ENCODE results near the gene OXA1L.
"Not testable (repeated sequence)": the region's sequence is repeated elsewhere in the genome, so short reads cannot be mapped to it uniquely, and the experiment has no call there.

The OXA1L gene

GRCh38 chr14:22766457-22767322 lies at the start of gene OXA1L:
Gene OXA1L (plus strand): TSS chr14:22766688. CDS start chr14:22766702, 14 bp downstream.
- peak; percentile 97 for DNase-seq

DNA sequence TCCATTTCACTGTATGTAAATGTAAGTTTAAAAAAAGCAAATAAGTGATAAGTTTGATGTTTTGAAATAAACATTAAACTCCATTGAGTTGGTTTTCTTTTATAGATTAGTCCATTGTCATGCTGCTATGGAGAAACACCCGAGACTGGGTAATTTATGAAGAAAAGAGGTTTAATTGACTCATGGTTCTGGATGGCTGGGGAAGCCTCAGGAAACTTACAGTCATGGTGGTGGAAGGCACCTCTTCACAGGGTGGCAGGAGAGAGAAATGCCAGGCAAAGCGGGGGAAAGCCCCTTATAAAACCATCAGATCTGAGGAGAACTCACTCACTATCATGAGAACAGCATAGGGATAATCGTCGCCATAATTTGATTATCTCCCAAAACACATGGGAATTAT lies 48.4 kb upstream of the OXA1L start:
- DNase-seq: no peak

DNA sequence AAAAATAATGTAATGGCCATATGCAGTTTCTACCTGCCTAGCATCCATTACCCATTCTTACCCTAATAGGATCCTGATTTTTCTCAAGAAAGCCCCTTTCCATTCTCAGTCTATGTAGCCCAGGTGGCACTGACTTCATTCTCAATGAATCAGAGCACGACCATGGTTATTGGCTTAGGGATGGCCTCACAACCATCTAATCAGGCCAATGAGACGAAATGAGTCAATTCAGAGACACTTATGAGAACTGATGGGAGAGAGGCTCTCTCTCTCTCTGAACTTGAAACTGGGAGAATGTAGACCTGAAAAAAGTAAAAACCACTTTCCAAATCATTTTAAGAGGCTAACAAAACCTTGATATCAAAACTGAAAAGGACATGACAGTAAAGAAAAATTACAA lies 45.3 kb upstream of the OXA1L start:
- no peak for DNase-seq

DNA sequence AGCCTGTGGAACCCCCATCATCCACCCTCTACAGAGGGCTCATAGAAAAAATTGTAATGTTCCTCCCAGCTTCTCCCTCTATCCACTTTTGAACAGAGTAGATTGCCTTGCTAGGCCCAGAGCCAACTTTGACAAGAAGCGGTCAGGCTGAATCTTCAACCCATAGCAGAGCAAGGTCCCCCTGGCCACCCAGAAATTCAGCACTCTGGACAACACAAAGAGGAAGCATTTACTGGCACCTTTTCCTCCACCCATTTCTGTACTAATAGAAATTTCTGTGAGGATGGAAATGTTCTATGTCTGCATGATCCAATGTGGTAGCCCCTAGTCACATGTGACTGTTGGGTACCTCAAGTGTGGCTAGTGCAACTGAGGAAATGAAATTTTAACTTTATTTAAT lies 42.7 kb upstream of the OXA1L start:
- DNase-seq: no peak

DNA sequence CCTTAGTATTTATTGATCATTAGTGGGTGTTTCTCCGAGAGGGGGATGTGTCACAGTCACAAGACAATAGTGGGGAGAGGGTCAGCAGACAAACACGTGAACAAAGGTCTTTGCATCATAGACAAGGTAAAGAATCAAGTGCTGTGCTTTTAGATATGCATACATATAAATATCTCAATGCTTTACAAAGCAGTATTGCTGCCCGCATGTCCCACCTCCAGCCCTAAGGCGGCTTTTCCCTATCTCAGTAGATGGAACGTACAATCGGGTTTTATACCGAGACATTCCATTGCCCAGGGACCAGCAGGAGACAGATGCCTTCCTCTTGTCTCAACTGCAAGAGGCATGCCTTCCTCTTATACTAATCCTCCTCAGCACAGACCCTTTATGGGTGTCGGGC lies 41.6 kb upstream of the OXA1L start:
- not testable (repeated sequence) for DNase-seq

- DNase-seq: not testable (repeated sequence)
Measured at GRCh38 chr14:22725374-22725773, 41.1 kb upstream of the OXA1L start.

GRCh38 chr14:22726012-22726411 lies 40.5 kb upstream of the OXA1L start:
- no peak for DNase-seq

DNA sequence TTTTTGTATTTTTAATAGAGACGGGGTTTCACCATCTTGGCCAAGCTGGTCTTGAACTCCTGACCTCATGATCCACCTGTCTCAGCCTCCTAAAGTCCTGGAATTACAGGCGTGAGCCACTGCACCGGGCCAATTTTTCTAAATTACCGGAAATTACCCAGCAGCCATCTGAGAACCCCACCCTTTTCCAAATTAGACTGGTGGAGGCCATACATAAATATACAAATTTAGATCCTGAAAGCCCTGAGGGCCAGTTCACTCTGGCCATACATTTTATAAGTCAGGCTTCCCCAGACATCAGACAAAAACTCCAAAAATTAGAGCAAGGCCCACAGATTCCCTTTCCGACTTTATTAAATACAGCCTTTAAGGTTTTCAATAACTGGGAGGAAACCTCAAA lies 34.4 kb upstream of the OXA1L start:
- not testable (repeated sequence) for DNase-seq

DNA sequence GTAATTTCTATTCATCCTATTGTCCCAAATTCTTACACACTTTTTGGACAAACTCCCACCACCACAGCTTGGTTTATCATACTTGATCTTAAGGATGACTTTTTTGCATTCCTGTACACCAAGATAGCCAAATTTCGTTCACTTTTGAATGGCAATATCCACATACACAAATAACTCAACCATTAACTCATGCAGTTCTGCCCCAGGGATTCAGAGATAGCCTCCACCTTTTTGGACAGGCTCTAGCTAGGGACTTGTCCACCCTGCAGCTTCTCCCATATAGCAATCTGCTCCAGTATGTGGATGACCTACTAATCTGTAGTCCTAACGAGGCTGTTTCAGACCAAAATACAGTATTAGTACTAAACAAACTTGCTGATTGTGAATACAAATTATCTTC lies 32.7 kb upstream of the OXA1L start:
- DNase-seq: no peak

- no peak for DNase-seq
Measured at GRCh38 chr14:22735096-22735495, 31.4 kb upstream of the OXA1L start.

GRCh38 chr14:22736384-22736783 lies 30.1 kb upstream of the OXA1L start:
- not testable (repeated sequence) for DNase-seq

DNA sequence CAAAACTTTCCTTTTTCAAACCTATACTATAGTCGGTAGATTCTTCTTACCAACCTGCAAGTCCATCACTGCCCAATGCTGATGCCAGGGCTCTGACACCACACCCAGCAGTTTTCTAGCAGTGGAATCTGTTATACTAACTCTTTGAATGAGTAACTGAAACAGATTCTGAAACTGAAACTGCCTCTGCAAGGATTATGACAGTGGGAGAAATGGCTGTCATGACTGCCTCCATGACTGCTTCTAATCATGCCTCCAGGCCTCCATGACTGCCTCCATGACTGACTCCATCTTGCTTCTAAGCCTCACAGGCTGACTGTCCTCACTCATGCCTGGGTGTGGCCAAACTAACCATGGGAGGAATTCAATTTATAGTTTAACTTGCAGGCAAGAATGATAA lies 29.4 kb upstream of the OXA1L start:
- DNase-seq: no peak

- DNase-seq: no peak
Measured at GRCh38 chr14:22739423-22739822, 27.1 kb upstream of the OXA1L start.

DNA sequence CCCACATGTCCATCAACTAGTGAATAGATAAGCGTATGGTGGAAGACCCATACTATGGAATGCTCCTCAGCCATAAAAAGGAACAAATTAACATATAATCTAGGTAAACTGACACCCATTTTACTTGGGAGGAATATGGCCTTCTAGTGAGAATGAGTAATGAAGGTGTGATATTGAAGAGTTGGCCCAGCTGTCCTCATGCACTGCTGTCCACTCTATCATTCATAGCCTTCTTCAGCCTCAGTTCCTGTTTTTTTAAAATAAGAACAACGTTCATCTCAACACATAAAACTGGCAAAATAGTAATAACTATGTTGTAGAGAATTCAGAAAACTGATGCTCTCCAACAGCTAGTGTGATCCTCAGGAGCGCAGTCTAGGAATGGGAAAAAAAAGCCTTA lies 26.5 kb upstream of the OXA1L start:
- no peak for DNase-seq

DNA sequence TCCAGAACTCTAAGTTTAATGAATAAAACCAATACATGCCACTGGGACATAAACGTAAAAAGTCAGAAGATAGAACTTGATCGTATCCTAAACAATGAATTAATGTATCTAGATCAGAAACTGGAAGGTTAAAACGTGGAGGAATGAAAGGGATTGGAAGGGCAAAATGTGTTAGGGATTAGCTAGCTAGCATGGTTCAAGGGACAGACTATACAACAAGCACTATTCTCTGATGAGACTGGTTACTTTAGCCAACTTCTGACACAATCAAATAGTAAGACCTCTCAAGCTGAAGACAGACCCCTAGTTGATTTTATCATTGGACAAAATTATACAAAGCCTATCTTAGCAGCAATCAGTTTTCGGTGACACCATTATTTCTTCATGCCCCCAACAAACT lies 18.7 kb upstream of the OXA1L start:
- DNase-seq: no peak

- DNase-seq: no peak
Measured at GRCh38 chr14:22748206-22748605, 18.3 kb upstream of the OXA1L start.

DNA sequence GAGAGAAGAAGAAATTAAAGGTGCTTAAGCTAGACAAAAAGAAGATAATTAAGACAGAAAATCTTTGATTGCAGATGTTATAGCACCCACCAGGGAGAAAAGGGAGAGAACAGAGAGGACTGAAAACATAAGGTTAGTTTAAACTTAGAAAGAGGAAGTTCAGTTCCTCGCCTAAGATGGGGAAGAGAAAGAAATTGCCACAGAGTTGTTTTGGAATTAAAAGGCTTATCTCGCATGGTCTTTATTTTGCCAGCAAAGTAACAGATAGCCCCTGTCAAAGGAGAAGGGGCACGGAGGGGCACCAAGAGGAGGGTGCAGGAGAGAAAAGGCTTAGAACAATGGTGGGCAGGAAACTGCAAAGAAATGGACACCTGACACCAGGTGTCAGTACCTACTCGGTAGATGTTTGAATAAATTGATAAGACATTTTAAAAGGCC lies 17.8 kb upstream of the OXA1L start:
- DNase-seq: no peak

DNA sequence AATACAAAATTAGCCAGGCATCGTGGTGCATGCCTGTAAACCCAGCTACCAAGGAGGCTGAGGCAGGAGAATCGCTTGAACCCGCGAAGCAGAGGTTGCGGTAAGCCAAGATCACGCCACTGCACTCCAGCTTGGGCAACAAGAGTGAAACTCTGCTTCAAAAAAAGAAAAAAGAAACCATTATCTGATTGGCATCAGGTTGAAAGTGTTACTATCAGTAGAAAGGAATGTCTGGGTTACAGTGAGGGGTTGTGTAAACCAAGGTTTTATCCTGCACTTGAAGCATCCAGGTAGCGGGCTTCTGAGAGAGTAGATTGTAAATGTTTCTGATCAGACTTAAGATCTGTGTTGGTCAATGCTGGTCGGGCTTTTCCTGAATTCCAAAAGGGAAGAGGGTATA lies 14.1 kb upstream of the OXA1L start:
- no peak for DNase-seq

GRCh38 chr14:22753586-22753985 lies 12.9 kb upstream of the OXA1L start:
- DNase-seq: no peak

DNA sequence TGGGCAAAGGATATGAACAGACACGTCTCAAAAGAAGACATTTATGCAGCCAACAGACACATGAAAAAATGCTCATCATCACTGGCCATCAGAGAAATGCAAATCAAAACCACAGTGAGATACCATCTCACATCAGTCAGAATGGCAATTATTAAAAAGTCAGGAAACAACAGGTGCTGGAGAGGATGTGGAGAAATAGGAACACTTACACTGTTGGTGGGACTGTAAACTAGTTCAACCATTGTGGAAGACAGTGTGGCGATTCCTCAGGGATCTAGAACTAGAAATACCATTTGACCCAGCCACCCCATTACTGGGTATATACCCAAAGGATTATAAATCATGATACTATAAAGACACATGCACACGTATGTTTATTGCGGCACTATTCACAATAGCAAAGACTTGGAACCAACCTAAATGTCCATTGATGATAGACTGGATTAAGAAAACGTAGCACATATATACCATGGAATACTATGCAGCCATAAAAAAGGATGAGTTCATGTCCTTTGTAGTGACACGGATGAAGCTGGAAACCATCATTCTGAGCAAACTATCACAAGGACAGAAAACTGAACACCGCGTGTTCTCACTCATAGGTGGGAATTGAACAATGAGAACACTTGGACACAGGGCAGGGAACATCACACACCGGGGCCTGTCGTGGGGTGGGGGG lies 8.4 kb upstream of the OXA1L start:
- not testable (repeated sequence) for DNase-seq

DNA sequence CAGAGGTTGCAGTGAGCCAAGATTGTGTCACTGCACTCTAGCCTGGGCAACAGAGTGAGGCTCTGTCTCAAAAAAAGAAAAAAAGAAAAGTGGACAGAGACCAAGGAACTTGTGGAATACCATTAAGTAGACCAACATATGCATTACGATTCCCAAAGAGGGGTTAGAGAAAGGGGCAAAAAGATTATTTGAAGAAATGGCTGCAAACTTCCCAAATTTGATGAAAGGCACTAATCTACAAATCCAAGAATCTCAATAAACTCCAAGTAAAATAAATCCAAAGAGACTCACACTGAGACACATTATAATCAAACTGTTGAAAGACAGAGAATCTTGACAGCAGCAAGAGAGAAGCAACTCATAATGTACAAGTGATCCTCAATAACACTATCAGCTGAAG lies 4.8 kb upstream of the OXA1L start:
- DNase-seq: no peak

- no peak for DNase-seq
Measured at GRCh38 chr14:22764382-22764781, 2.1 kb upstream of the OXA1L start.

GRCh38 chr14:22767323-22767589 lies 768 bp downstream of the OXA1L start:
- DNase-seq: no peak

DNA sequence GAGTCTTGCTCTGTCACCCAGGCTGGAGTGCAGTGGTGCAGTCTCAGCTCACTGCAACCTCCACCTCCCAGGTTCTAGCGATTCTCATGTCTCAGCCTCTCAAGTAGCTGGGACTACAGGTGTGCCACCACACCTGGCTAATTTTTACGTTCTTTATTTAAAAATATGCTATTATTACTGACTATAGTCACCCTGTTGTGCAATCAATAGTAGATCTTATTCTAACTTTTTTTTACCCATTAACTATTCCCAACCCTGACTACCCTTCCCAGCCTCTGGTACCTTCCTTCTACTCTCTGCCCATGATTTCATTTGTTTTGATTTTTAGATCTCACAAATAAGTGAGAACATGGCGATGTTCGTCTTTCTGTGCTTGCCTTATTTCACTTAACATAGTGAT lies 2.5 kb downstream of the OXA1L start:
- DNase-seq: no peak

GRCh38 chr14:22769369-22769768 lies 2.9 kb downstream of the OXA1L start:
- no peak for DNase-seq
